NB4 (cell line): ENCODE results near the gene CIPC.
A peak's percentile ranks its signal among the peaks of the same experiment; 100 is the strongest.

Experiments
- DNase-seq: peaks from one replicate; pipeline ENCODE4 v3.0.0; 2010; ENCODE audit warnings: low read depth
- H3K4me3 ChIP-seq: one replicate; pipeline ENCODE4 v1.5.1; 2011; ENCODE audit warnings: mild to moderate bottlenecking, low read depth, low read length, moderate library complexity
- MYC ChIP-seq: IDR thresholded peaks from 2 replicates; pipeline ENCODE4 v1.6.1; 2011; ENCODE audit warnings: low read depth, low read length
- POLR2A ChIP-seq: IDR thresholded peaks from 2 replicates; pipeline ENCODE4 v1.6.1; 2011; ENCODE audit warnings: mild to moderate bottlenecking; ENCODE audit not compliant: insufficient read length; ENCODE audit errors: extremely low read depth
- TF ChIP-seq, protein P1 (sequence below): IDR thresholded peaks from 2 replicates; pipeline ENCODE4 v1.6.1; 2011; ENCODE audit warnings: low read depth, low read length
- TF ChIP-seq, protein P2 (sequence below): IDR thresholded peaks from one replicate; pipeline ENCODE4 v1.5.1; 2012; ENCODE audit warnings: low read depth, low read length

Gene CIPC

DNA sequence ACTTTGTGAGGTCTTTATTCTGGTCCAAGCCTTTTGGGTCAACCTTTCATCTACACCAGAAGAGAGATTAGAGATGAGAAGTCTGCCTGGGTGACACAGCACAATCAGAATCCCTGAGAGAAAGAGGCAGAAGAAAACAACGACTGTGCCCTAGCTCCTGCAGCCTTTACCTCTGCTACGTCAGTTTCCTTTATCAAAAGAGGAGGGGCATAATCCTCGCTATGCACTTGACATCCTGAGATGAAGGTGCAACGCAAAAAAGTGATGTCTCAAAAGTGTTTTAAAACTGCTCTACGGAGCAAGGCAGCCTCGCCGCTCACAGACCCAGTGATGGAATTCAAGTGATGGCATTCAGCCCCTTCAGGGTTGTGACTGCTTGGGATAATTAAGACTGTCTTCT lies 21.8 kb downstream of the CIPC start:
- DNase-seq = no peak
- TF ChIP-seq MYC (no peak), POLR2A (no peak)
- TF ChIP-seq, protein P1, sequence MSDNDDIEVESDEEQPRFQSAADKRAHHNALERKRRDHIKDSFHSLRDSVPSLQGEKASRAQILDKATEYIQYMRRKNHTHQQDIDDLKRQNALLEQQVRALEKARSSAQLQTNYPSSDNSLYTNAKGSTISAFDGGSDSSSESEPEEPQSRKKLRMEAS = no peak
- TF ChIP-seq, protein P2, sequence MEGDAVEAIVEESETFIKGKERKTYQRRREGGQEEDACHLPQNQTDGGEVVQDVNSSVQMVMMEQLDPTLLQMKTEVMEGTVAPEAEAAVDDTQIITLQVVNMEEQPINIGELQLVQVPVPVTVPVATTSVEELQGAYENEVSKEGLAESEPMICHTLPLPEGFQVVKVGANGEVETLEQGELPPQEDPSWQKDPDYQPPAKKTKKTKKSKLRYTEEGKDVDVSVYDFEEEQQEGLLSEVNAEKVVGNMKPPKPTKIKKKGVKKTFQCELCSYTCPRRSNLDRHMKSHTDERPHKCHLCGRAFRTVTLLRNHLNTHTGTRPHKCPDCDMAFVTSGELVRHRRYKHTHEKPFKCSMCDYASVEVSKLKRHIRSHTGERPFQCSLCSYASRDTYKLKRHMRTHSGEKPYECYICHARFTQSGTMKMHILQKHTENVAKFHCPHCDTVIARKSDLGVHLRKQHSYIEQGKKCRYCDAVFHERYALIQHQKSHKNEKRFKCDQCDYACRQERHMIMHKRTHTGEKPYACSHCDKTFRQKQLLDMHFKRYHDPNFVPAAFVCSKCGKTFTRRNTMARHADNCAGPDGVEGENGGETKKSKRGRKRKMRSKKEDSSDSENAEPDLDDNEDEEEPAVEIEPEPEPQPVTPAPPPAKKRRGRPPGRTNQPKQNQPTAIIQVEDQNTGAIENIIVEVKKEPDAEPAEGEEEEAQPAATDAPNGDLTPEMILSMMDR = no peak
- no peak overlapping the region for H3K4me3 ChIP-seq

DNA sequence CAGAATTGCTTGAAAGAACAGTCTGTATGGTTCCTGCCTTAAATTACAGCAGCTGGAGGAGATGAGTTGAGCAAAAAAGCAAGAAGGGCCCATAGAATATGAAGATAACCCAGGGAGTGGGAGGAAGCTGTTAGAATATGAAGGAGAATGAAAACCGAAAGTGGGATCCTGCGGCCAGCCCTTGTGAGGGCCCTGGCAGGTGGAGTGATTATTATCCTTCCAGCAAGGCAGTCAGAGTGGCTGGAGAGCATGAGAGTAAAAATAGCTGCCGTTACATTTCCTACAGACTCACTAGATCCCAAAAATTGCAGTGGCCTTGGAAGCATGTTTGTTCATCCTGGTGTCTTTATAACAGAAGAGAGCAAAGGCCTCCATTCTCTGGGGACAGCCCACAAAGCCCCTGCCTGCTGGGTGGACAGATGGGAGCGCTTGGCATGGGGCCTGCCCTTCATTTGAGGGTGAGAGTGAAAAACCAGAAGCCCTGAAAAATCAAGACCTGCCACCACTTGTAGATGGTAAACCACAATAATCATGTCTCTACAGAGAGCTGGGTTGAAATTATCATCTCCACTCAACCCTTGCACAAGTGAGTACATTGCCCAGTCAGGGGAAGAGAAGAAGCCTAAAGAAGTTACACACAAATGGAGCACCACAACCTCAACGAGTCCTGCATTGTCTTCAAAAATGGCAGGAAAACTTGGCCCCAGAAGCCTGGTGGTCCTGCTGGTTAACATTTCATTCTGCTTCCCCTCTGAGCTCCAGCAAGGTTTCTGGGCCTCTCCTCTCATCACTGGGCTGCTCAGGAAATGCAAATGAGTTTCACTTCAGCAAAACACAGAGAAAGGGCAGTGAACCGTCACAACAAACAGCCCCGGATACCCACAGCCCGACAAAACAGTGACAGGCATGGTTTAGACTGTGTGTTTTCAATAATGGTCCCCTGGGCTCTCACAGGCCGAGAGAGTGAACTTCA lies 23.0 kb downstream of the CIPC start:
- H3K4me3 ChIP-seq = no peak overlapping the region
- TF ChIP-seq, protein P2 = no peak
- TF ChIP-seq MYC = no peak
- TF ChIP-seq, protein P1 = no peak
- TF ChIP-seq POLR2A = no peak
- no peak for DNase-seq

GRCh38 chr14:77122526-77123125 lies 24.6 kb downstream of the CIPC start:
- no peak for DNase-seq
- TF ChIP-seq POLR2A = no peak
- TF ChIP-seq, protein P1 = no peak
- no peak overlapping the region for H3K4me3 ChIP-seq

DNA sequence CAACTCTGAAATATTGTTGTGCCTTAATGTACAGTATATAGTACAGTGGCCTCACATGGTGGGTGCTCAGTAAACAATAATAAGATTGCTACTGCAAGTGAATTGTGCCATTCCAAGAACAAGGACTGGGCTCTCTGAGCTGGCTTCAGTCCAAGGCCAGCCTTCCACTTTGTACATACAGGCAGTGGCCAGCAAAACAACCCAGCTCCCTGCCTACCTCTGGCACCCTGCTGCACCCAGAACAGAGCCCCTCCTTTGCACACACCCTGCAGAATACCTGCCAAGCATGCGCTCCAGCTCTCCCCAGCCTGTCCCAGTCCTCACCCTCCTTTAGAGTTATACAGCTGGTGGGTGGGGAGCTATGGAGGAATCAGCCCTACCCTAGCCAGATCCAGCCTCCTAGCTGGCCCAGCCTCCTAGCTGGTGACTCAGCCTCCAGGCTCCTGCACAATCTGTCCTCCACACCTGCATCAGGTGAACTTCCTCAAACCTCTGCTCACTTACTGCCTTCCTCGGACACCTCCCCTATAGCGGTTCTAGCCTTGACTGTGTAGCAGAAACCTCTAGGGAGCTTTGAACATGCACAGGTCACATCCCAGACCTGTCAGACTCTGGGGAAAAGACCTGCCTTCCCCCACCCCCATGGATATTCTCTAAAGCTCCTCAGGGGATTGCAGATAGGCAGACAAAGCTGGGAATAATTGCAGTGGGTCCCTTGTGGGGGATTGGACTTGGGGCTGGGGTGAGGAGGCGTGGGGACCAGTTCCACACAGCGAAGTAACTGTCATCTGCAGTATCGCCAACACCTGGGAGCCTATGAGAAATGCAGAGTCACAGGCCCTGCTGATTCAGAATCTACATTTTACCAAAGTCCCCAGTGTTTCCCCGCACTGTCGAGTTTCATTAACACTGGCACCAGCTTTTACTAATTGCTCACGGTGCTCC lies 25.6 kb downstream of the CIPC start:
- TF ChIP-seq, protein P1 = no peak
- TF ChIP-seq POLR2A (no peak), MYC (no peak)
- TF ChIP-seq, protein P2 = no peak
- H3K4me3 ChIP-seq = no peak overlapping the region
- no peak for DNase-seq

GRCh38 chr14:77124345-77125280 lies 26.6 kb downstream of the CIPC start:
- peak; percentile 18 for DNase-seq
- TF ChIP-seq POLR2A = no peak
- TF ChIP-seq, protein P2 = no peak
- TF ChIP-seq, protein P1 = no peak
- TF ChIP-seq MYC = no peak
- no peak overlapping the region for H3K4me3 ChIP-seq
